ENCODE data around the gene ARFGAP1. TPM values are rescaled to one million over a fixed set of nuclear protein-coding genes. Genes with fewer than 3 reads are reported as not detected.

Gene ARFGAP1
- polyA plus RNA-seq, 2 of the 4 experiments (the other 2 are of a cell fraction) = 41.0 to 106 TPM

DNA sequence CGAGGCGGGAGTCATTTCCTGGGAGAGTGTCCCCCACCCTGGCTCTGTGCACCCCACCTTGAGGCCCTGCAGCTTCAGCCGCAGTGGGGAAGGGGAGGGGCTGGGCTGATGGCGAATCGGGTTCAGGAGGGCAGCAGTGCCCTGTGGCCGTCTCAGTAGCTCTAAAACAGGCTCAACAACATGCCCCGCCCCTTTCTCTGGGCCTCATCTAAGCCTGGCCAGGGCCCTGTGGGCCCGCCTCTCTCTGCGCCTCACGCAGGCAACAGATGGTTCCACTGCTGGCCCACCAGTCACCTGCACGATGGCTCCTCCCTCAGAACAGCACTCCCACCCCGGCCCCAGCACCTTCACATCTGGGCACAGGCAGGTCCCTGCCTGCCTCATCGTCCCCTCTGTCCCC lies 58.3 kb downstream of the ARFGAP1 start:
- Histone ChIP-seq H3K4me1 (no peaks in the 10 kb centered on the region), H3K4me3 (no peak overlapping the region), H3K4me2 (no peak overlapping the region), H3K9me3 (peaks cover 9% of the 10 kb centered on the region; the same call in 2 of the 3 replicates), H3K27ac (no peak overlapping the region)
- ChIA-PET POLR2A (no interaction called here), CTCF (interaction anchor here (1.4 to 1.6 kb wide), 2 partner anchors 14 to 49 kb away, joined by 4 read pairs; no protein-coding TSS in a partner anchor)
- no peak for ATAC-seq
- WGBS (ENCODE audit: missing lambda C conversion rate) = 81% methylated on average over 13 of the region's 13 CpGs
- no peak for DNase-seq (ENCODE audit: low read depth in 1 of 2, low spot score in 1 of 2)
- no peak for TF ChIP-seq CTCF (IDR thresholded peaks at IDR 0.05)
- TF ChIP-seq JUNB (IDR thresholded peaks at IDR 0.05) = no peak
- TF ChIP-seq HOXB5 (CRISPR knock-in tag; IDR thresholded peaks at IDR 0.05) = no peak
- TF ChIP-seq, protein P1, sequence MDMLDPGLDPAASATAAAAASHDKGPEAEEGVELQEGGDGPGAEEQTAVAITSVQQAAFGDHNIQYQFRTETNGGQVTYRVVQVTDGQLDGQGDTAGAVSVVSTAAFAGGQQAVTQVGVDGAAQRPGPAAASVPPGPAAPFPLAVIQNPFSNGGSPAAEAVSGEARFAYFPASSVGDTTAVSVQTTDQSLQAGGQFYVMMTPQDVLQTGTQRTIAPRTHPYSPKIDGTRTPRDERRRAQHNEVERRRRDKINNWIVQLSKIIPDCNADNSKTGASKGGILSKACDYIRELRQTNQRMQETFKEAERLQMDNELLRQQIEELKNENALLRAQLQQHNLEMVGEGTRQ (IDR thresholded peaks at IDR 0.05) = no peak
- no peak for TF ChIP-seq FOSB (CRISPR knock-in tag; IDR thresholded peaks at IDR 0.05)
- no peak for TF ChIP-seq CHD2 (IDR thresholded peaks at IDR 0.05; ENCODE audit: low read length, partially characterized antibody)
- no peak for TF ChIP-seq HDAC2 (IDR thresholded peaks at IDR 0.05)
- no peak for TF ChIP-seq RNF2 (IDR thresholded peaks at IDR 0.05; ENCODE audit: borderline replicate concordance, low read depth)
- TF ChIP-seq NFE2L2 (conservative IDR thresholded peaks at IDR 0.05; ENCODE audit: low read length) = no peak
- no peak for TF ChIP-seq SREBF2 (IDR thresholded peaks at IDR 0.05)
- TF ChIP-seq RAD21 (conservative IDR thresholded peaks at IDR 0.05 in 1 of 2, IDR thresholded peaks at IDR 0.05 in 1 of 2) = no peak
- no peak for TF ChIP-seq RCOR1 (IDR thresholded peaks at IDR 0.05; ENCODE audit: low read depth, low read length)
- TF ChIP-seq CHD4 (IDR thresholded peaks at IDR 0.05; ENCODE audit: borderline replicate concordance) = no peak
- TF ChIP-seq PHF8 (IDR thresholded peaks at IDR 0.05; ENCODE audit: borderline replicate concordance, low read depth) = no peak
- TF ChIP-seq BHLHE40 (IDR thresholded peaks at IDR 0.05; ENCODE audit: low read depth, low read length) = no peak
- no peak for TF ChIP-seq HOXA7 (CRISPR knock-in tag; IDR thresholded peaks at IDR 0.05)
- no peak for TF ChIP-seq HES2 (IDR thresholded peaks at IDR 0.05)
- no peak for TF ChIP-seq HOXB13 (CRISPR knock-in tag; IDR thresholded peaks at IDR 0.05; ENCODE audit: low read depth)
- FAIRE-seq = no peak

GRCh38 chr20:63331741-63332400 lies 59.3 kb downstream of the ARFGAP1 start:
- no peak overlapping the region for H3K4me3 ChIP-seq
- peaks cover 9% of the 10 kb centered on the region; the same call in 2 of the 3 replicates for H3K9me3 ChIP-seq
- DNase-seq (ENCODE audit: low read depth in 1 of 2, low spot score in 1 of 2) (no peak), FAIRE-seq (no peak), ATAC-seq (no peak)
- POLR2A ChIA-PET = no interaction called here
- 67% methylated on average over 8 of the region's 8 CpGs for WGBS (ENCODE audit: missing lambda C conversion rate)
- no peak overlapping the region for H3K4me2 ChIP-seq
- H3K4me1 ChIP-seq = no peaks in the 10 kb centered on the region
- TF ChIP-seq MAZ (IDR thresholded peaks at IDR 0.05; ENCODE audit: borderline replicate concordance, low read depth, low read length) (no peak), TP53 (CRISPR knock-in tag; IDR thresholded peaks at IDR 0.05) (no peak), HOXA7 (CRISPR knock-in tag; IDR thresholded peaks at IDR 0.05) (no peak), RARB (CRISPR knock-in tag; IDR thresholded peaks at IDR 0.05) (no peak), RCOR1 (IDR thresholded peaks at IDR 0.05; ENCODE audit: low read depth, low read length) (no peak), ZSCAN20 (CRISPR knock-in tag; IDR thresholded peaks at IDR 0.05) (no peak), NR3C1 (IDR thresholded peaks at IDR 0.05) (no peak), HES2 (IDR thresholded peaks at IDR 0.05) (no peak), ELK1 (IDR thresholded peaks at IDR 0.05; ENCODE audit: low read depth, low read length) (no peak), CBX2 (IDR thresholded peaks at IDR 0.05; ENCODE audit: borderline replicate concordance, low read depth) (no peak), RNF2 (IDR thresholded peaks at IDR 0.05; ENCODE audit: borderline replicate concordance, low read depth) (no peak), MAFK (IDR thresholded peaks at IDR 0.05; ENCODE audit: partially characterized antibody) (no peak), JUN (IDR thresholded peaks at IDR 0.05) (no peak)
- no peak overlapping the region for H3K27ac ChIP-seq
- CTCF ChIA-PET = interaction anchor here (0.8 to 3.5 kb wide), 6 partner anchors 21 to 108 kb away, joined by 3 to 20 read pairs (median 4); no protein-coding TSS in a partner anchor
